ENCODE results near the gene TSC1.

TSC1 gene

GRCh38 chr9:132863096-132863495, 81.3 kb downstream of the TSC1 start:
- DNase-seq (ENCODE audit: low read depth, low spot score), result no peak

- no peak for DNase-seq (ENCODE audit: low read depth, low spot score)
These were observed 81.9 kb downstream of the TSC1 start for GRCh38 chr9:132862533-132862932.

GRCh38 chr9:132861666-132862065, 82.8 kb downstream of the TSC1 start:
- no peak for DNase-seq (ENCODE audit: low read depth, low spot score)

GRCh38 chr9:132858751-132859150, 85.7 kb downstream of the TSC1 start:
- no peak for DNase-seq (ENCODE audit: low read depth, low spot score)

GRCh38 chr9:132857616-132858342, 86.6 kb downstream of the TSC1 start:
- DNase-seq (ENCODE audit: low read depth, low spot score), result no peak

GRCh38 chr9:132857031-132857430, 87.4 kb downstream of the TSC1 start:
- DNase-seq (ENCODE audit: low read depth, low spot score), result no peak

GRCh38 chr9:132855904-132856303, 88.5 kb downstream of the TSC1 start:
- no peak for DNase-seq (ENCODE audit: low read depth, low spot score)

- no peak for DNase-seq (ENCODE audit: low read depth, low spot score)
These were observed 89.6 kb downstream of the TSC1 start for GRCh38 chr9:132854832-132855231.

GRCh38 chr9:132853482-132853881, 90.9 kb downstream of the TSC1 start:
- no peak for DNase-seq (ENCODE audit: low read depth, low spot score)

- no peak for DNase-seq (ENCODE audit: low read depth, low spot score)
These were observed 95.2 kb downstream of the TSC1 start for GRCh38 chr9:132849185-132849706.

GRCh38 chr9:132846918-132847515, 97.4 kb downstream of the TSC1 start:
- no peak for DNase-seq (ENCODE audit: low read depth, low spot score)

- DNase-seq (ENCODE audit: low read depth, low spot score), result no peak
These were observed 98.1 kb downstream of the TSC1 start for GRCh38 chr9:132846109-132846917.

- no peak for DNase-seq (ENCODE audit: low read depth, low spot score)
These were observed 102.0 kb downstream of the TSC1 start for GRCh38 chr9:132842124-132843044.
